ENCODE data around the gene FAM124A. TPM values are rescaled to one million over a fixed set of nuclear protein-coding genes. Genes with fewer than 3 reads are reported as not detected.

FAM124A gene
- polyA plus RNA-seq, 12 donors, result 1.4 to 3.9 (median 2.0) TPM; not detected in 1

DNA sequence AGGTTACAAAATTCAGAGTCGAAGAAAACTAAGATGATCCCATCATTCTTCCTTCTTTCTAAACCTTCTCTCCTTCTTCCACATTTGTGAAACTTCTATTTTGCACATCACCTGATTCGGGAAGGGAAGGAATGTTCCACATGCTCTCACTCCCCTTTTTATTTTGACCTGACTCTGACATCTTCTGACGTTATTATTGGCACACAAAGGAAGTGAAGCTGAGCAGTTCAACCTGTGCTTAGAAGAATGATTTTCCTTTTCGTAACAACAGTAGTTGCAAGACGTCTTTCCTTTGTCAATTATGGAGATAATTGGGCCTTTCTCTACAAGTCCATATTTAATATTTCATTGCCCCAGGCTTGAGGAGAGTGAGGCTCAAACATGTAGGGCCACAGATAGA lies 18.0 kb downstream of the FAM124A start:
- DNase-seq, result no peak

DNA sequence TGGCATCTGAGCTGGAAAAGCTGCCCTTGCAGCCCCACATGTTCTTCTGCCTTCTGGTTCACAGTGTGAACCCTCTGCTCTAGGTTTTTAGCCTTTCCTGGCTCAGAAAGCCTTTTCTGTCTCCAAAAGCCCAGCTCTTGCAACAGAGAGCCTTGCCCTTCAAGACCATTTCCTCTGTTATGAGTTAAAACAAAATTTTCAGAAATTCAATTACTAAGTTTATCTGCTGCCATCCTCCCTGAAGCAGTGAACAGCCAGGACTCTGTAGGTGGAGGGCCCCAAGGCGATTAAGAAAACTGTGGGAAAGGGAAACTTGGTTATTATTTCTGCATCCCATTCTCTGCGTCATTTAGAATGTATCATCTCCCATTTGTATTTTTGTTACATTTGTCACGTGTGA lies 18.8 kb downstream of the FAM124A start:
- DNase-seq, result no peak

DNA sequence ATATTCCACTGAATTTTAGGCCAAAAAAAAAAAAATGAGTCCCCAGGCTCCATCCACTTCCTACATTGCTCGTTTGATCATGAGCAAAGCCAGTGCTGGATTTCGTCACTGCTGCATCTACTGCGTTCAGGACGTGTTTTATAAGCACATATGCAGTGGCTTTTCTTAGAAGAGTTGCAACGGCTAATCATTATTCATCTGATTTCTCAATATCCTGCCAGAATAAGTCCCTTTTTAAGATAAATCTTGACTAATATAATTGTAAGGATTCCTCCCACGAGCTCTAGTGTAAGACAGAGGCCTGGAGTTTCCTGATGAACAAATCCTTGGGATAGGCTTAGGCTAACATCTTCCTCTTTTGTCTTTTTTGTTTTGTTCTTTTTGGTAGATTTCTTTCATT lies 19.5 kb downstream of the FAM124A start:
- no peak for DNase-seq

DNA sequence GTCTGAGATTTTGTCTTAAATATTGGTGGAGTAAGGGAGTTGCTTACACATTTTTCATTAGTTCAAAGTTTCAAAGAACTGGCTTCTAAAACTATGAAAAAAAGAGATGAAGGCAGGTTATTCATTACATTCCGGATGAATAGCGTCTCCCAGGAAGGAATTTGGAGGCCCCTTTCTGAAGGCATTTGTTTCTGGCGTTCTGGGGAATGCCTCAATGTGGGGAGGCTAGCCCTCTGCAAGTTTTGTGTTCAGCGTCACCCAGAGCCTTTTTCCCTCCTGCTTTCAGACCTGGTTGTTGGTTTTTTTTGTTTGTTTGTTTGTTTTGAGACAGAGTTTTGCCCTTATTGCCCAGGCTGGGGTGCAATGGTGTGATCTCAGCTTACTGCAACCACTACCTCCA lies 21.0 kb downstream of the FAM124A start:
- no peak for DNase-seq

DNA sequence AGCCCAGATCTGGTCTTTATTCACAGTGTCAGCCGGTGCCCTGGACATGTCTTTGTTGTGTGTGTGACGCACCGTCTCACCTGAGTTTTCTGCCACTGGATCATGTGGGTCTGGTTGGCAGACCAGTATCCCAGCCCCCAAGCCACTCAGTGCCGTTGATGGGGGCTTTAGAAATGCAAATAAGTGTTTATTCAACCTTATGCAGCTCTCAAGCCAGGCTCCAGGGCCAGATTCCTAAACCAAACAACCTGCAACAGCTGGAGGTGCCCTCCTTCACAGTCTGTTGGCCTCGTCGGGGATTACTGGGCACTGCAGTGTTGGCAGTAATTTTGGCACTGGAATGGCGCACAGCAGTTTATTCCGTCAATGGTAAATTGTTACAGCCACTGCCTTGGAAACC lies 21.6 kb downstream of the FAM124A start:
- no peak for DNase-seq

DNA sequence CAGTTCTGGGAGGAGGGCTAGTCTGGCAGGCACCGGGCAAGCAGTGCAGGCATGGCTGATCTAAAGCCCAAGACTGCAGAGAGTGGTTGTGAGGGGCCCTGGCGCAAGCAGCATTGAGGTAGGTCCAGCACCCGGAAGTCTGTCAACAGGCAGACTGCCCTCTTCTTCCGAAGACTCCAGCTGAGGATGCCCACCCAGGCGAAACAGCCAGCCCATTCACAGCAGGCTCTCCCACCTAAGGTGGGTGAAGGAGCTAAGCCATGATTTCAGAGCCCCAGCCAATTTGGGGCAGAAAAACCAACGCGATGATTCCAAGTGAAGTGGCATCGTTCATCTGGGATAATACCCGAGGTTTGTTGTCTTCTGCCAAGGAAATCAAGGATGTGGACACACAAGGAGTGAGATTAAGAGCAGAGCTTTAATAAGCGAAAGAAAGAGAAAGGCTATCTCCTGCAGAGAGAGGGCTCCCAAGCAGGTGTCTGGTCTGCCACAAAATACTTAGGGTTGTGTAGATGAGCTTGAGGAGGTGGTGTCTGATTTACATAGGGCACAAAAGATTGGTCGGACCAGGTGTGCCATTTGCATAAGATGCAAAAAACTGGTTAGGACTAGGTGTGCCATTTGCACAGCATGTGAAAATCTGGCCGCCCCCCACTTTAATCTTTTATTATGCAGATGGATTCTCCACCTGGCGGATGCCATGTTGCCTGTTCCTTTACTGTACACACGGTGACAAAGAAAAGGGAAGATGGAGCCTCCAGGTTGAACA lies 22.6 kb downstream of the FAM124A start:
- no peak for DNase-seq

DNA sequence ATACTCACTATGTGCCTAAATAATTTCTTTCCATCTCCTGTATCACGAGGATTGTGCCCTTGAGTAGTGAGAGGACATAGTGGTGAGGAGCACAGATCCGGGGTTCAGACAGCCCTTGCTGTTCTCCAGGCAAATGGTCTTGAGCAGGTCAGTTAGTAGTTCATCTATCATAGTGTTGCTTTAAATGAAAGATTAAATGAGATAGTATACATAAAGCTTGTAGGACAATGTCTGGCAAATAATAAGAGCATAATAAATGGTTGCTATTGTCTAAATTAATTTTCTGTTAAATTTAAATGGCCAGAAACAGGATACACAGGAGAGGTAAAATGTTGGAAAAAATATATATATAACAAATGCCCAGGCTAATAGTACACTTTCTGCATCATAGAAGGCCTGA lies 23.4 kb downstream of the FAM124A start:
- DNase-seq, result no peak

DNA sequence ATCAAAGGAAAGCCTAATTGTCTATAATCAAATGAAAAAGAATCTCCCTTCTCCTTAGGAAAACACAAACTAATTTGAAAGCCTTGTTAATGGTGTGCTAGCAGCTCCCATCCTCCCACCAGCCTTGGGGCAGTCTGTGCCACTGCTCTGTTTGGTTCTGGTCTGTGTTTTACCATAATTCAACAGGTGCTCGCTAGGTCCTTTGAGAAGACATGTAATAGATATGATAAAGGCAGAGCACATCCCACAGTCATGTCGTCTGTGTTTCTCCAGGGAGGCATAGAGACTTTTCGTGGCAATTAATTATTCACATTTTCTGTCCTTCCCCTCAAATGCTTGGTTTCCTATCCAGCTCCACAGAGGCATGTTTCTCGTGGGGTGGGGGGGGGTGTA lies 23.8 kb downstream of the FAM124A start:
- DNase-seq, result no peak

DNA sequence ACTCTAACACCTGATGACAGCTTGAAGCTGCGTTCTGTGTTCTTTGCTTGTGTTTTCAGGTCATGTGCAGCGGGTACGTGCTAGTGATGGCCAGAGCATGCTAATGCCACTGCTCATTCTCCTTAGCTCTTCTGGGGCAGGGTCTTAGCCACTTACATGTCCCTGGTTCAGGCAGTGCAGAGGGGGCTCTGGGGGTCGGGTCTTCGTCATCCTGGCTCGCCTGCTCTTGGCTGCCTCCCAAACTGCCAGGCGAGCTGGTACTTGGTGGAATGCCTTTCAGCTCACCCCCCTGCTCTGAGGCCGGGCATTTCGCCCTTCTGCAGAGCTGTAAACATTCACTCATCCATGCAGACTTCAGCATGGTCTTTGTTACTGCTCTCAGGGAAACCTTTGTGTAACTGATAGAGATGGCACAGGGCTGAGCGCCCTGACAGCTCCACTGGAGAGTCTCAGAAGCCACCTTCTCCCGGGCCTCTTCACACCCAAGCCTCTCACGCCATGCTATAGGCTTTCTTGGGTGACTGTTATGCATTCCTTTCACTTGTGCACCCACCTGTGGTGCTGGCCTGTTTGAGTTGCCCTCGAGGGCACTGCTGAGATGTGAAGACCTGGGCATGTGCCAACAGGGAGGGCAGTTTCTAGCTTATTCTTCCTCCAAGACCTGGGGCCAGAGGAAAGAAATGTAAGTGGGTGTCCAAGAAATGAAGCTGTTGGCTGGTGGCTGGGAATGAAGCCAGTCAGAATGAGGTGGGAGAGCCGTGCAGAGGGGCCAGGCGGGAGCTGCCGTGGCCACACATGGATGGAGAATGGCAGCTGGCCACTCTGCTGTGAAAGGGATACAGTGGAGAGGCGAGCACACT lies 24.4 kb downstream of the FAM124A start:
- DNase-seq, result no peak

DNA sequence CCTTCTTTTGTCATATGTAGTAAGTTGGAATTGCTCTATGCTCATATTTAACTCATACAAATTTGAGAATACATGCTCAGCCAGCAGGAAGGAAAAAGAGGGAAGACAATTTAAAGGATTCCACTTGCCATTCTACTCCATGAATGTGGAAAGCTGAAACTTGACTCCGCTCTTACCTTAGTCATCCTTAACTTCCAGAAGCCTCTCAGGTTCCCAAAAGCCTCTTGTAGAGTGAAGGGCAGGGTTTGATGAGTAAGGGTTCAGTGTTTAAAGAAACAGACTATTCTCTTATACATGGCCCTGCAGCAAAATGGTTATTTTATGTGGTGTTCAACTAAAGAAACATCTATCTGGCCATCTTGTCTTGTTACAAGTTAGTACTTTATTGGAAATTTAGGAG lies 27.1 kb downstream of the FAM124A start:
- DNase-seq, result no peak

DNA sequence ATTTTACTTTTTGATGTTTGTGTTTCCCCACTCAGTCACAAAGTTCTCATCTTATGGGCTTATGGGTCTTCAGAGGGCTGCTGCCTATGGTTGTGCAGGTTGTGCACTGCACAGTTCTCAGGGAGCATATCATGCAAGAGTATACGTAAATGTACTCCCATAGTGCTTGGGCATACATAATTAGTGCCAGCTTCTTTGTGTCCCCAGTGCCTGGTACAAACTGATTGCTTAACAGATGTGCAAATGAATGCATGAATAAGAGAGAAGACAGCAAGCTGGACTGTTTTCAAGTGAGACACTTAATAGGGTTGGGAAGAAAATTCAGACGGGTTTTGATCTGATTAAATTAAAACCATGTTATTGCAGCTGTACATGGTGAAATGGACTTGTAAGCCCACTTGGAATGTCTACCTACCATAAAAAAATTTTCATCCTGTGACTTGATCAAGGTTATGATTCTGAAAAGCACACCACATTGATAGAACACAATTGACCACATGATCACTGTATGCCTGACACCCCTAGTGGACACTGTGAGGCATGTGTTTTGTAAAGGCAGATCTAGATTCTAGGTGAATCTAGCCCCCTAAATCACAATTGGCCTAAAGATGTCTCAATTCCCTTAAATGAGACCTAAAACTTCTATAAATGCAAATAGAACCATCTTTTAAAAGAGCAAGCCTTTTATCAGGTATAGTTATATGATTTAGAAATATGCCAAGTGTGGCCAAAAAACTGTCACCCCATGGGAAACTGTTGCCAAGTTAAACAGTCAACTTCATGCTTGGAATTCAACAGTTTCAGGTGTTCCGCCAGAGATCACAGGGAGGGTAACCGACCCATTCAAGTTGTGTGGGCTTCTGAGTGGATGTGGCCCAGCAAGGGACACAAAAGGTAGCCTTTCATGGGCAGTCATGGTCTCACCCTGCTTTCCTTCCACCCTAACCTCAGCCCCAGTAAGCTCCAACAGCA lies 27.9 kb downstream of the FAM124A start:
- no peak for DNase-seq

DNA sequence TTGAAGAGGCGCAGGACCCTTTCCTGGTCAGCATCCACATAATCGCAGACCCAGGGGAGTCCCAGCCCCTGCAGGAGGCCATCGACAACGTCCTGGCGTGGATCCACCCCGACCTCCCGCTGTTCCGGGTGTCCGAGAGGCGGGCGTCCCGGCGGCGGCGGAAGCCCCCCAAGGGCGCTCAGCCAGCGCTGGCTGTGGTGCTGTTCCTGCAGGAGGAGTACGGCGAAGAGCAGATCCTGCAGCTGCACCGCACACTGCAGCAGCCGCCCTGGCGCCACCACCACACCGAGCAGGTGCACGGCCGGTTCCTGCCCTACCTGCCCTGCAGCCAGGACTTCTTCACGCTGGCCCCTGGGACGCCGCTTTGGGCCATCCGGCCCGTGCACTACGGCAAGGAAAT lies 29.3 kb downstream of the FAM124A start:
- no peak for DNase-seq

DNA sequence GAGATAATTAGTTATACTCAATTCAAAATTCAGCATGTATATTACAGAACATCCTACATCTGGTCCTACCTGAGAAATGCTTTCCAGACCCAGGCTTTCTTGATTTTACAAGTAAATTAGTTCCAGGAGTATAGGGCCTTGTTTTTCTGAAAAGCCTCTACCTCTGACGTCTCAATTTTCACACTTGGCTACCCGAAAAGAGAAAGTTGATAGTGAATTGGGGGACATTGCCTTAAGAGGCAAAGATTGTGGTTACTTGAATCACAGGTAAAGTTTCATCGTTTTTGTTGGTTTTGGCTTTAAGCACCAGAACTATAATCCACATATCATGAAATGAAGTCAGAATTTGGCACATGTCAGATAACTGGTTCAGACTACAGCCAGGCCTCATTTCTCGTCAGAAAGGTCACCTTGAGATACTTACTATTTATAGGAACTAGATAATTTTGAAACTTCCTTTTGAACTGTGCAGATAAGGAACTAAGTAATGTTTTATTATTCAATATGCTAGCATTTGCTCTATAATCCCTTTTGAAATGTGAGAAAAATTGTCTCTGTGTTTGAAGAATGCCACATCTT lies 30.8 kb downstream of the FAM124A start:
- DNase-seq, result no peak

DNA sequence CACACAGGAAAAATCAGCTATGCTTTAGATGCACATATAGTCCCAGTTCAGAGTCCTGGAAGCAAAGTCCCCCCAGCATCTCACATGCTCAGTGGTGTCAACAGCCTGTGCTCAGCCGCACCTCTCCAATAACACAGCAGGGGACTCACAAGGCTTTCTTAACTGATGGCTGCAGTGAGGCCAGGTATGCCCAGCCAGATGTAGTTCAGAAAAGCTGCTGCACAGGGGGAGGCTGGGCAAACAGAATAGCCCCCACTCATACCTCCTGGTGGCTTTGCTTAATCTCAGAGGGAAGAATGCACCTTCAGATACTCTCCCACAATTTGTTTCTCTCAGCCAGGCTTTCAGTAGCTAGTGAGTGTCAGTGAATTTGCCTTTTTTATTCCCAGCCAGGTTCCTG lies 33.4 kb downstream of the FAM124A start:
- no peak for DNase-seq

DNA sequence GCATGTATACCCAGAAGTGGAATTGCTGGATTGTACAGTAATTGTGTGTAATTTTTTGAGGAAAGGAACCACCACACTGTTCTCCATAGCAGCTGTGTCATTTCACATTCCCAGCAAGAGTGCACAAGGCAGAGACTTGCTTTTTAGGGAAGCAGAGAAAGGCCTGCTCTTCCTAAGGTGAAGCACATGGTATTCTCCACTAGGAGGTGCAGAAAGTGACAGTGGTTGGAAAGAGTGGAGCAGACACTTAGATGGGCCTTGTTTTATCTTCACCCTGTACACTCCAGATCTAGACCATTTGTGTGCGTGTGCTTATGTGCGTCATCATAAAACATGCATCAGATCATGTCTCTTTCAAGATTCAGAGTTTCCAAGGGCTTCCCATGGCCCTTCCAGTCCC lies 35.0 kb downstream of the FAM124A start:
- DNase-seq, result no peak

DNA sequence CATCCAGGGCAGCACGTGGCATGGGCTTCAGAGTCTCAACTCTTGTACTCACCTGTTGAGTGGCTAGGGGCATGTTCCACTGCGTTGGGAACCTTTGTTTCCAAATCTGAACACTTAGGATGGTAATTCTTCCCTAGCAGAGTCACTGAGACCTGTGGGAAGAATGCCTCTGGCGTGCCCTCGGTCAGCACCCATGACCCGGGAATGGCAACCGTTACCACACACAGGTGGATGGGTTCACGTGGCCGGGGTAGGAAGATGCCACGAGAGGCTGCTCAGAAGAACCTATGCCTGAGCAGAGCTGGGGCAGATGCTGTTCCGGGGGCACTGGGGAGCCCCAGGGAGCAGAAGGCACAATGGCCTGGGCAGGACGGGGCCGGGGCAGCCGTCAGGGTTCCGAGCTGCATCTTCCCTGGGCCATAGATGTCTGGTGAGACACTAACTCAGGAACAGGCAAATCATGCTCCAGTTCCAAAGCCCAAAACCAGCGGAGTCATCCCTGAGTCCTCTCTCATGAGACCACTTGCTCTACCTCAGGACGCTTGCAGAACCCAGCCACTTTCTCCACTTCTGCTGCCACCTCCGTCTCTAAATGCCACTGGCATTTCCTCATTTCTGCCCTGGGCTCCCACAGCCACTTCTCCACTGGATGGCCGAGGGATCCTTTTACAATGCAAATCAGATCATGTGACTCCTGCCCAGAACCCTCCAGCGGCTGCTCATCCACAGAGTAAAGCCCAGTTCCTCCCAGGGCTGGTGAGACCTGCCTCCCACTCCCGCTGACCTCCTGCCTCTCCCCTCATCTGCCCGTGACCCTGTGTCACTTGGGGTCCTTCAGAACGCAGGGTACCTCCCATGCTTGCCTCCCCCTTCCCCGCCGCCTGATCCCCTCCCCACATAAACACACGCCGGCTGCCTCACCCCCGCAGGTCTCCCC lies 36.7 kb downstream of the FAM124A start:
- no peak for DNase-seq

DNA sequence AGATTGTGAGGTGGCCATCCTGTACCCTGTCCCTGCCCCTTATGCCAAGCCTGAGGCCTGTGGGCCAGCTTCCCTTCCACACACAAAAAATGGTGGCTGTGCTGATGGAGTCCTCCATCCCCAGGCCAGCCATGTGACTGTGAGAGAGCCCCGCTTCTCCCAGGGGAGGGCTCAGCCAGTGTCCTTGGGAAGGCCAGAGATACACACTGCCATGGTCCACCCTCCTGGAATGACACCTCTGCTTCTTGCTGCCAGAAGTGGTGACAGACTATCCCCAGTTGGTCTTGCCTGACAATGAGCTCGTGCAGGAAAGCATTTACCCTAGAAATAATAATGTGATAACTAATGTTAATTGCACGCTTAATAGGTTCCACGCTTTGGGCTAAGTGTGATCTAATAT lies 38.0 kb downstream of the FAM124A start:
- DNase-seq, result no peak

DNA sequence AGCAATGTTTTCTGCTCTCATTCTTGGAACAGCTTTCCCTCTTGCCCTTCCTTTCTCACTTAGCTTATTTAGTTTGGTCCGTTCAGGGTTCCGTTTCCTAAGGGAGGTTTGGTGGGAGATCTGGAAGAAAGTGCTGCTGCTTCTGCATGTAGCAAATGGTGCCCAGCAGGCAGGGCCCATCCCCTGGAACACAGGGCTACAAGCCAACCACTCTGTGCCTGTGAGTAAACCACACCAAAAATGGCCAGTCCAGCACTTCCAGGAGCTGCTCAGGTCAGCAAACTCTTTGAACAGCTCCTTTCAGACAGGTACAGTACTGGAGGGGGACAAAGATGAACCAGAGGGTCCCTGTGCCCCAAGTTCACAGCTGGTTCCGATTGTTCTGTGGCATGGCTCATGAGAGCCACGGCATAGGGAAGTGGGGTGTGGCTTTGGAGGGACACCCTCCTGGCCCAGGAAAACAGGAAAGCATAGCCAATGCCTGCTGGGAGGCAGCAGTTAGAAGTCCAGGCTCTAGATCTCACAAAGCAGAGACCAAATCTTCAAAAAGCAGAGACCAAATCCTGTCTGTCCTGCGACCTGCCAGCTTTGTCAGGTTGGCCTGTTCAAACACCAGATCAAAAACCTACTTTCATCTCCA lies 39.5 kb downstream of the FAM124A start:
- no peak for DNase-seq

DNA sequence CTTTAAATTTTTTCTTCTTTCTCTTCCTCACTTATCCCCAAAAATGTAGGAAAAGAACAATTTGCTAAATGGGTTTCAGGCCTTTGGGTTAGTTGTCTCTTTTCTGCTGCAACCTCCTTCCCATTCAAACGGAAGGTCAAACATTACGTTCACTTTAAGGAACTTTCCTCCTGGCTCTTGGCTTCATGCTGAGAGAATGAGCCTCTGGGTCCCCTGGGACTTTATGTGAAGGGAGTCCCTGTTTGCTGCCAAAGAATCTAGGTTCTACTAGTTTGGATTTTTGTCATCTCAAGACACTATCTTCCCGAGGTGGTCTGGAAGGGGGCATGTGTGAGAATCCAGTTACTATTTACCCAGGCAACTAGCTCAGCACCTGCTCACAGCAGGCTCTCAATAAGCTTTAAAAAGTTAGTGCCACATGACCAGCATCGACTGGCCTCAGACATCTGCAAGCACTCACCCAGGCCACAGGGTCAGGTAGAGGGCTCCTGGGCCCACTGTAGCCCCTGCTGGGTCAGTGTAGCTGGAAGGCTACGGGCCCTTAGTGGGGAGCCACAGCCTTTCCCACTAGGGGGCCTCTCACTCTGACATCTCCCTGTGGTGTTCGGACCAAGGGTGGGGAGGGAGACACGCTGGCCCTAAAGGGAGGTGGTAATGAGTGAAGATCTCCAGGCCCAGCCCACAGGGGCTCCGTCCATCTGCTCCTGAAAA lies 40.5 kb downstream of the FAM124A start:
- DNase-seq, result no peak
